Panc1 (cell line): Measurements from ENCODE around the gene TXNDC11. TPM values are rescaled to one million over a fixed set of nuclear protein-coding genes. Genes with fewer than 3 reads are reported as not detected.

Experiments used
- ATAC-seq: fragments of 200-7000 bp; cut with Tn5 transposase; 2 replicates; pipeline ENCODE4 v1.9.1; 2020; ENCODE audit warnings: mild to moderate bottlenecking, moderate library complexity
- BruUV-seq: library from RNA; stranded (reverse); fragments of 400-500 nt; replicated peaks from 2 replicates; lab custom pipeline; 2021; lab: Mats Ljungman, UMichigan
- CTCF ChIA-PET: fragments of 300-600 bp; sonication (Branson Sonifier 250); formaldehyde crosslinking; loops from one replicate; lab custom pipeline; 2022; ENCODE audit warnings: antibody characterized with exemption; lab: Charles Lee
- POLR2A ChIA-PET: fragments of 300-600 bp; sonication (Branson Sonifier 250); formaldehyde crosslinking; loops from one replicate; lab custom pipeline; 2022; ENCODE audit warnings: antibody characterized with exemption; lab: Charles Lee
- DNase-seq: peaks from one replicate; pipeline ENCODE4 v3.0.0-alpha.2; 2010; ENCODE audit warnings: low read depth, low spot score
- H3K27ac ChIP-seq: 2 replicates; pipeline ENCODE4 v1.5.1; 2011; ENCODE audit warnings: mild to moderate bottlenecking, low read length, inconsistent platforms
- H3K27me3 ChIP-seq: fragments of 200-500 bp; sonication (Bioruptor generic); 2 replicates; pipeline ENCODE4 v1.6.0; 2014; ENCODE audit warnings: low read length, inconsistent platforms; ENCODE audit not compliant: control insufficient read depth, insufficient read depth
- H3K36me3 ChIP-seq: fragments of 200-500 bp; sonication (Bioruptor generic); 2 replicates; pipeline ENCODE4 v1.5.1; 2014; ENCODE audit warnings: inconsistent platforms, mild to moderate bottlenecking, low read length, moderate library complexity; ENCODE audit not compliant: control insufficient read depth, insufficient read depth
- H3K4me1 ChIP-seq: 2 replicates; pipeline ENCODE4 v1.5.1; 2011; ENCODE audit warnings: inconsistent platforms, mild to moderate bottlenecking, low read length, moderate library complexity; ENCODE audit not compliant: control insufficient read depth, insufficient read depth
- H3K4me3 ChIP-seq, 2 experiments: 2 replicates each; pipeline ENCODE4 v1.5.1; 2011 to 2012; ENCODE audit warnings: low read depth in 2 of 2, low read length in 2 of 2, mild to moderate bottlenecking in 2 of 2, inconsistent platforms in 1 of 2, moderate library complexity in 1 of 2
- H3K9me3 ChIP-seq: fragments of 200-500 bp; sonication (Bioruptor generic); 2 replicates; pipeline ENCODE4 v1.5.1; 2014; ENCODE audit warnings: low read depth, mild to moderate bottlenecking, inconsistent platforms, low read length, moderate library complexity; ENCODE audit not compliant: control insufficient read depth, insufficient read depth
- CTCF ChIP-seq: fragments of 450-650 bp; IDR thresholded peaks from 2 replicates; pipeline ENCODE4 v1.5.1; 2017; ENCODE audit warnings: mild to moderate bottlenecking
- POLR2AphosphoS5 ChIP-seq: IDR thresholded peaks from 2 replicates; pipeline ENCODE4 v1.6.1; 2012; ENCODE audit warnings: mild to moderate bottlenecking, low read depth, low read length, moderate library complexity
- REST ChIP-seq, 2 experiments: IDR thresholded peaks; 2 replicates each; pipeline ENCODE4 v1.6.1; 2011 to 2012; ENCODE audit warnings: low read depth in 2 of 2, control low read depth in 1 of 2, low read length in 1 of 2, mild to moderate bottlenecking in 1 of 2, moderate library complexity in 1 of 2; ENCODE audit not compliant: insufficient read depth in 1 of 2
- SIN3A ChIP-seq: IDR thresholded peaks from 2 replicates; pipeline ENCODE4 v1.6.1; 2012; ENCODE audit warnings: low read depth, mild to moderate bottlenecking, low read length, moderate library complexity, borderline replicate concordance; ENCODE audit not compliant: insufficient read depth
- TCF7L2 ChIP-seq: IDR thresholded peaks from 2 replicates; pipeline ENCODE4 v1.6.1; 2011; ENCODE audit warnings: mild to moderate bottlenecking, low read depth, low read length, inconsistent platforms
- in situ Hi-C: cut with HindIII; loops from 2 replicates; pipeline ENCODE4 v1.10.0; 2016; ENCODE audit warnings: low sequenced_read_pairs, low pct_unique_long_range_greater_than_20kb
- intact Hi-C: fragments of 100-400 bp; cut with micrococcal nuclease; formaldehyde crosslinking; loops from one replicate; pipeline ENCODE4 v1.10.0; 2022; ENCODE audit not compliant: unreplicated experiment
- total RNA-seq: library from RNA; stranded (reverse); gene quantifications from one replicate; pipeline ENCODE4 v1.2.1, GENCODE V29; 2021; ENCODE audit not compliant: unreplicated experiment

TXNDC11 gene
- total RNA-seq, 1 experiment from 2014 or later, result 30.5 TPM

GRCh38 chr16:11735787-11736186, 6.9 kb downstream of the TXNDC11 start:
- no peaks in the 10 kb centered on the region for H3K9me3 ChIP-seq
- peaks cover 24% of the 10 kb centered on the region for H3K36me3 ChIP-seq
- ChIA-PET CTCF (no interaction called here), POLR2A (interaction anchor here (0.6 kb wide), 1 partner anchor 68 kb away, joined by 9 read pairs; no protein-coding TSS in a partner anchor)
- BruUV-seq, result no TSS peak
- no peak overlapping the region for H3K27ac ChIP-seq
- intact Hi-C loops, result no loop called here
- H3K4me1 ChIP-seq, result peaks cover 7% of the 10 kb centered on the region
- in situ Hi-C loops, result no loop called here
- ATAC-seq (no peak), DNase-seq (no peak)
- H3K27me3 ChIP-seq, result no peaks in the 10 kb centered on the region
- TF ChIP-seq TCF7L2 (no peak), SIN3A (no peak), CTCF (no peak), REST (IDR thresholded peaks at IDR 0.05; ENCODE audit: insufficient read depth in 1 of 2, low read depth in 2 of 2, low read length in 1 of 2) (no peak), POLR2AphosphoS5 (no peak)
- H3K4me3 ChIP-seq, result no peak overlapping the region

- in situ Hi-C loops, result no loop called here
- ChIA-PET POLR2A (no interaction called here), CTCF (no interaction called here)
- no peak for ATAC-seq
- no peaks in the 10 kb centered on the region for H3K9me3 ChIP-seq
- no peak overlapping the region for H3K4me3 ChIP-seq
- intact Hi-C loops, result no loop called here
- H3K27ac ChIP-seq, result no peak overlapping the region
- no TSS peak for BruUV-seq
- no peak for DNase-seq
- no peaks in the 10 kb centered on the region for H3K27me3 ChIP-seq
- no peak for TF ChIP-seq POLR2AphosphoS5
- peaks cover 24% of the 10 kb centered on the region for H3K36me3 ChIP-seq
- no peaks in the 10 kb centered on the region for H3K4me1 ChIP-seq
Observed at GRCh38 chr16:11734653-11735043, 8.0 kb downstream of the TXNDC11 start.

- Histone ChIP-seq H3K4me3 (no peak overlapping the region), H3K4me1 (no peaks in the 10 kb centered on the region), H3K9me3 (no peaks in the 10 kb centered on the region), H3K27ac (no peak overlapping the region), H3K27me3 (no peaks in the 10 kb centered on the region), H3K36me3 (peaks cover 24% of the 10 kb centered on the region)
- ChIA-PET POLR2A (no interaction called here), CTCF (no interaction called here)
- TF ChIP-seq REST (IDR thresholded peaks at IDR 0.05; ENCODE audit: insufficient read depth in 1 of 2, low read depth in 2 of 2, low read length in 1 of 2) (no peak), SIN3A (no peak), POLR2AphosphoS5 (no peak), TCF7L2 (no peak), CTCF (no peak)
- in situ Hi-C loops, result no loop called here
- intact Hi-C loops, result no loop called here
- BruUV-seq, result no TSS peak
- ATAC-seq (no peak), DNase-seq (no peak)
Observed at GRCh38 chr16:11734025-11734652, 8.5 kb downstream of the TXNDC11 start.
